ENCODE measurements around the gene IRF3. TPM values are rescaled to one million over a fixed set of nuclear protein-coding genes. Genes with fewer than 3 reads are reported as not detected.
"Not testable (repeated sequence)": the region's sequence is repeated elsewhere in the genome, so short reads cannot be mapped to it uniquely, and the experiment has no call there.

The IRF3 gene
- total RNA-seq, 4 donors from 2014 or later, result 38.7 to 102 (median 74.9) TPM

DNA sequence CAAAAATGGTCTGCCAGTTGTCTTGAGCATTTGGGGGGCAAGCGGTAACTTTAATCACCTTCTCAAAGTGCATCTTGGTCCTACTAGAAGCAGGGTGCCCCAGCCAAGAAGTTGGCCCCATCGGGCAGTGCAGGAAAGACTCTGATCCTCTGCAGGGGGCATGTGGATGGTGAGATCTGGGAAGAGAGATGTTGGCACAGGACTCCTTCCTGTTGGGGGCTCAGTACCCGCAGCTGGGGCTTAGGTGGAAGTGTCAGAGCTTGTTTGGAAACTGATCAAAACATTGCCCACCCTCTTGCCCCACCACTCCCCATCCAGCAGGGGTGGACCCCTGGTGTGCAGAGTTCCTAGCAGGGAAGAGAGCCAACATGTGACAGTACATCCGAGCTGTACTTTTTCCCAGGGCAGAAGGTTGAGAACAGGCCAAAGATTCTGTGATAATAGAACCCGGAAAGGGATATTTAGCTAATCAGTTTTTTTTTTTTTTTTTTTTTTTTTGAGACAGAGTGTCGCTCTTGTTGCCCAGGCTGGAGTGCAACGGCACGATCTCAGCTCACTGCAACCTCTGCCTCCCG, 34.6 kb downstream of the IRF3 start:
- intact Hi-C loops (cut with DNase I; ENCODE audit: low total_unique reads), result no loop called here
- DNase-seq (ENCODE audit: low spot score in 2 of 2), result peak in 1 of 2 donors; percentile 82
- WGBS, 2 donors, result 10 to 12% methylated on average over 9 of the region's 9 CpGs
- no peak for TF ChIP-seq POLR2A (IDR thresholded peaks at IDR 0.05)
- TF ChIP-seq, protein P1, sequence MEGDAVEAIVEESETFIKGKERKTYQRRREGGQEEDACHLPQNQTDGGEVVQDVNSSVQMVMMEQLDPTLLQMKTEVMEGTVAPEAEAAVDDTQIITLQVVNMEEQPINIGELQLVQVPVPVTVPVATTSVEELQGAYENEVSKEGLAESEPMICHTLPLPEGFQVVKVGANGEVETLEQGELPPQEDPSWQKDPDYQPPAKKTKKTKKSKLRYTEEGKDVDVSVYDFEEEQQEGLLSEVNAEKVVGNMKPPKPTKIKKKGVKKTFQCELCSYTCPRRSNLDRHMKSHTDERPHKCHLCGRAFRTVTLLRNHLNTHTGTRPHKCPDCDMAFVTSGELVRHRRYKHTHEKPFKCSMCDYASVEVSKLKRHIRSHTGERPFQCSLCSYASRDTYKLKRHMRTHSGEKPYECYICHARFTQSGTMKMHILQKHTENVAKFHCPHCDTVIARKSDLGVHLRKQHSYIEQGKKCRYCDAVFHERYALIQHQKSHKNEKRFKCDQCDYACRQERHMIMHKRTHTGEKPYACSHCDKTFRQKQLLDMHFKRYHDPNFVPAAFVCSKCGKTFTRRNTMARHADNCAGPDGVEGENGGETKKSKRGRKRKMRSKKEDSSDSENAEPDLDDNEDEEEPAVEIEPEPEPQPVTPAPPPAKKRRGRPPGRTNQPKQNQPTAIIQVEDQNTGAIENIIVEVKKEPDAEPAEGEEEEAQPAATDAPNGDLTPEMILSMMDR (IDR thresholded peaks at IDR 0.05), result no peak
- H3K4me3 ChIP-seq (ENCODE audit: low read depth, poor library complexity, severe bottlenecking), result no peak overlapping the region

DNA sequence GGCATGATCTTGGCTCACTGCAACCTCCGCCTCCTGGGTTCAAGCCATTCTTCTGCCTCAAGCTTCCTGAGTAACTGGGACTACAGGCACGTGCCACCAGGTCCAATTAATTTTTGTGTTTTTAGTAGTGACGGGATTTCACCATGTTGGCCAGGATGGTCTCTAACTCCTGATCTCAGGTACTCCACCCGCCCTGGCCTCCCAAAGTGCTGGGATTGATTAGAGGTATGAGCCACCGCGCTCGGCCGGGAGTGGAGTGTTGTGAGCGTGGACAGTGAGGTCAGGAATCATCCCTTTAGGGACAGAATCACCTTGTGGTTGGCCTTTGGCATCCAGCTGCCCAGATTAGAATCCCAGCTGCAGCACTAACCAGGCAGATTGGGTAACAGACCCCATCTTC, 36.0 kb downstream of the IRF3 start:
- DNase-seq (ENCODE audit: low spot score in 2 of 2), result peak in 1 of 2 donors; percentile 84
- 80 to 83% methylated on average over 9 of the region's 9 CpGs for WGBS, 2 donors
- TF ChIP-seq, protein P1 (IDR thresholded peaks at IDR 0.05), result no peak
- no peak for TF ChIP-seq POLR2A (IDR thresholded peaks at IDR 0.05)
- H3K4me3 ChIP-seq (ENCODE audit: low read depth, poor library complexity, severe bottlenecking), result no peak overlapping the region
- intact Hi-C loops (cut with DNase I; ENCODE audit: low total_unique reads), result no loop called here

DNA sequence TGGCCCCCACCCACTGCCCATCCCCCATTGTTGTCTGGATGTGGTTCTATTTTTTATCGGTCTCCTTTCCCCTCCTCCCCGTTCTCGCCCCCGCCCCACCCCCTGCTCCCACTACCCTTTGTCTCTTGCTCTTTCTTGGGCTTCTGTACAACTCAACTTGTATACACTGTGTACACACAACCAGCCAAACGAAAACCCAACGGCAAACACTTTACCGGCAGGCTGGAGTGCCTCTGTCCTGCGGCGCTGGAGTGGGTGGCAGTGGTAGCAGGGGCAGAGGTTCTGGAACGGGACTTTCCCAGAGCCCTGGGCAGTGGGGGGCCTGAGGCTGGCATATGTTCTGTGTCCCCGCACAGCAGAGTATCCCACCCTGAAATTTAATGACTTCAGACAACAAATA, 39.4 kb downstream of the IRF3 start:
- DNase-seq (ENCODE audit: low spot score in 2 of 2), result no peak
- TF ChIP-seq, protein P1 (IDR thresholded peaks at IDR 0.05), result no peak
- TF ChIP-seq POLR2A (IDR thresholded peaks at IDR 0.05), result no peak
- WGBS, 2 donors, result 89 to 91% methylated on average over 11 of the region's 11 CpGs
- intact Hi-C loops (cut with DNase I; ENCODE audit: low total_unique reads), result no loop called here
- no peak overlapping the region for H3K4me3 ChIP-seq (ENCODE audit: low read depth, poor library complexity, severe bottlenecking)

DNA sequence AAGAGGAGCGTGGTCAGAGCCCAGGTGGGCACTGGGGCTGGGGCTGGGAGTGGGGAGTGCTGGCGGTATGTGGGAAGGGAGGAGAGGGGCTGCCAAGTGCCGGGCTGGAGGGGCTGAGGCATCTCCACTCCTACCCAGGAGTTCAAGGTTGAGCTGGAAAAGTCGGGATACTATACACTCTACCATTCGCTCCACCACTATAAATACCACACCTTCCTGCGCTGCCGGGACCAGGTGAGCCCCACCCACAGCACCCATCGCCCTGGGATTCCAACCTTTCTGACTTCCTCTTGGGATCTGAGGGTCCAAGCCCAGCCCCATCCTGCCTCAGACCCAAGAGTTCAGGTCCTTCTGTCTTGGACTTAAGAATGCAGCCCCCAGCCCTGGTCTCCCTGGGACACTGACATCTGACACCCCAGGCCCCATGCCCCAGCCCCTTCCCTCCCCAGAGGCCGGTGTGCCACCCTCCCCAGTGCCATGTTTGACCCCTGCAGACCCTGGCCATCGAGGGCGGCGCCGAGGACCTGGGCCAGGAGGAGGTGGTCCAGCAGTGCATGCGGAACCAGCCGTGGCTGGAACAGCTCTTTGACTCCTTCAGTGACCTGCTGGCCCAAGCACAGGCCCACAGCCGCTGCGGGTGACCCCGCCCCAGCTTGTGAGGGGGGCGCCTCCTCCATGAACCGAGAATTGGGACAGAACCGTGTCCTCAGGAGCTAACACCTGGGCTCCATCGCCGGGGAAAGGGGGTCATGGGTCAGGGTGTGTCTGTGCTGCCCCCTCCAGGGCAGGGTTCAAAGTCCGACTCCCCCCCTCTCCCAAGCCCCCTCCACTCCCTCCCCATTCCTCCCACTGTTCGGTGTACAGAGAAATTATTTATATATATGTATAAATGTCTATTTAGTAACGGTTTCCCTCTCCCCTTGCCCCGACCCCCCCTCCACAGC, 40.4 kb downstream of the IRF3 start:
- TF ChIP-seq, protein P1 (IDR thresholded peaks at IDR 0.05), result no peak
- no peak for TF ChIP-seq POLR2A (IDR thresholded peaks at IDR 0.05)
- no peak overlapping the region for H3K4me3 ChIP-seq (ENCODE audit: low read depth, poor library complexity, severe bottlenecking)
- intact Hi-C loops (cut with DNase I; ENCODE audit: low total_unique reads), result no loop called here
- 82 to 89% methylated on average over 26 to 27 of the region's 27 CpGs for WGBS, 2 donors
- no peak for DNase-seq (ENCODE audit: low spot score in 2 of 2)

DNA sequence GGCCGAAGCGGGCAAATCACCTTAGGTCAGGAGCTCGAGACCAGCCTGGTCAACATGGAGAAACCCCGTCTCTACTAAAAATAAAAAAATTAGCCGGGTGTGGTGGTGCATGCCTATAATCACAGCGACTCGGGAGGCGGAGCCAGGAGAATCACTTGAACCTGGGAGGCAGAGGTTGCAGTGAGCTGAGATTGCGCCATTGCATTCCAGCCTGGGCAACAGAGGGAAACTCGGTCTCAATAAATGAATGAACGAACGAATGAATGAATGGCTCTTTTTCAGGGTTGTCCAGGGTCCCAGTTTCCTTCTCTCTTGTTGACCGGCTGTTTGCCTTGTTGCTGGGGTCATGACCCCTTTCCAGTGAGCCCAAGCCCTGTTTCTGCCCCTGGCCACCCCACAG, 47.8 kb downstream of the IRF3 start:
- 91% methylated on average over 13 of the region's 13 CpGs for WGBS, 2 donors
- DNase-seq (ENCODE audit: low spot score in 2 of 2); intact Hi-C loops (cut with DNase I; ENCODE audit: low total_unique reads); H3K4me3 ChIP-seq (ENCODE audit: low read depth, poor library complexity, severe bottlenecking): not testable (repeated sequence)

DNA sequence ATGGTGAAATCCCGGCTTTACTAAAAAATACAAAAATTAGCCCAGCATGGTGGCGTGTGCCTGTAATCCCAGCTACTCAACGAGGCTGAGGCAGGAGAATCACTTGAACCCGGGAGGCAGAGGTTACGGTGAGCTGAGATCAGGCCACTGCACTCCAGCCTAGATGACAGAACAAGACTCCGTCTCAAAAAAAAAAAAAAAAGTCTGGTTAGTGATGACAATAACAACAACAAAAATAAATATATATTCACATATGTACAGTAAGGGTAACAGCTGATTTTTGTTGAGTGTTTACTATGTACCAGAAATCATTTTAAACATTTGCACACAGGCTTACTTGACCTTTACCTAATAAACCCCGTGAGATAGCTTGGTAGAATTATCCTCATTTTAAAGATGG, 48.7 kb downstream of the IRF3 start:
- intact Hi-C loops (cut with DNase I; ENCODE audit: low total_unique reads), result no loop called here
- DNase-seq (ENCODE audit: low spot score in 2 of 2), result no peak
- no peak overlapping the region for H3K4me3 ChIP-seq (ENCODE audit: low read depth, poor library complexity, severe bottlenecking)
- WGBS, 2 donors, result 93 to 98% methylated on average over 7 of the region's 7 CpGs
- TF ChIP-seq, protein P1 (IDR thresholded peaks at IDR 0.05), result no peak
- no peak for TF ChIP-seq POLR2A (IDR thresholded peaks at IDR 0.05)
